HG03025 (cell line): ENCODE results near the gene LMNB1.
"Not testable (repeated sequence)": the region's sequence is repeated elsewhere in the genome, so short reads cannot be mapped to it uniquely, and the experiment has no call there.

Source experiments
- ATAC-seq: cut with Tn5 transposase; IDR thresholded peaks from one replicate; pipeline ENCODE4 v1.9.1; 2021; ENCODE audit warnings: mild to moderate bottlenecking, moderate library complexity; ENCODE audit not compliant: unreplicated experiment, low FRiP score

Gene LMNB1

DNA sequence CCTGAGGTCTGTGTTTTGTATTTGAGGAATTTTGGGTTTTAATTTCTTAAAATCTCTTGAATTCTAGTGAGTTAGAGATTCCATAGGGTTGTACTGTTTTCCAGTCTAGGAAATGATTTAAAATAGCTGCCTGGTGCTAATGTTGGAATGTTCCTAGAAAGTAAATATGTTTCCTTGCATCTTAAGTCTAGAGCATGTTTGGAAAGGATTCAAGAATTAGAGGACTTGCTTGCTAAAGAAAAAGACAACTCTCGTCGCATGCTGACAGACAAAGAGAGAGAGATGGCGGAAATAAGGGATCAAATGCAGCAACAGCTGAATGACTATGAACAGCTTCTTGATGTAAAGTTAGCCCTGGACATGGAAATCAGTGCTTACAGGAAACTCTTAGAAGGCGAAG, 41.8 kb downstream of the LMNB1 start:
- no peak for ATAC-seq

DNA sequence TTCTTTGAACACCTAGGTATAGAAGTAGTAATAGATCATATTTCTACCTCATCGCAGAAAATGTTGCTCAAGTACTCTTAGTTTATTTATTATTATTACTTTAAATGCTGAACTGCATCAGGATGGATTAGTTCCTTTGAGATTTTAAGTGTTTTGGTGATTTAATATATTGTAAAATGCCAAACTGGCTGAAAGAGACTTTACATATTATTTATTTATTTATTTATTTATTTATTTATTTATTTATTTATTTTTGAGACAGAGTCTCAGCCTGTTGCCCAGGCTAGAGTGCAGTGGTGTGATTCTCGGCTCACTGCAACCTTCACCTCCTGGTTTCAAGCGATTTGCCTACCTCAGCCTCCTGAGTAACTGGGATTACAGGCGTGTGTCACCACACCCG, 42.3 kb downstream of the LMNB1 start:
- no peak for ATAC-seq

DNA sequence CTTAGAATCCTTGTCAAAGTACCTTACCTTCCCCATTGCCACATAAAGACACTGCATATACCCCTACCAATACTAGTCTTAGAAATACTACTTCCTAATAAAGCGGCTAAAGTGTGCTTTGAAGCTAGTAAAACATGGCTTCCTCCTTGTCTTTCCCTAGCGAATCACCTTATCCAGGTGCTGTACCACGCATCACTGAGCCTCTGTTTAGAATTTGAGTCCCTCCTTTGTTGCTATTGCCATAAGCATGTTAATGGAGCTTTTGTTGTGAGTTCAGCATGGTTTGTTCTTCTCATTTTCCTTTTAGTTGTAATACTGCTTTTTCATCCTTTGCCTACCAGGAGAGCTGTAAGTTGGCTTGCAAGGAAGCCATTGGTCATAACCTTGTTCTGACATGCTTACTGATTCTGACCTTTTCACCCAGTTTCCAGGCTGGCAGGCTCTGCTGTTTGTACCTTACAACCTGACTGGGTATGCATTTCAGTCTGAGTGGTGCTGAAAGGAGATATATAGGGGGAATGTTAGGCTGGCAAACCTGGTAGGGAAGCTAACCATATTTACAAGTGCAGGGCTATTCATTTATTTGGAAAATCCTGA, 49.8 kb downstream of the LMNB1 start:
- no peak for ATAC-seq

DNA sequence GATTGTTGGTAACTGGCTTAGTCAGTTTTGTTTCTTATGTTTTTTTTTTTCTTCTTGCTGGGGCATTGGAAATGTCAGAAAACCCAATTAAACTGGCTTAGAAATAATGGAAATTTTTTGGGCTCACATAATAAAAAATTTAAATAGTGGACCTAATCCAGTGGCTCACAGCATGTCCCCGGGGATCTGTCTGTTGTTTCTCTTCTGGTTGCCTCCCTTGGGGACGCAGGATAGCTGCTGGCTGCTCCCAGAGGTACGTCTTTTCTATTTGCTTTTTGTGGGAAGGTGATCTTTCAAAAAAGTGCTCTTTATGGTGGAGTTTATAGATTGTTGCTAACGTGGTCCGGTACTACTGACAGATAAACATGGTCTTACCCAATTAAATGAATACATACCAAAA, 52.2 kb downstream of the LMNB1 start:
- no peak for ATAC-seq

DNA sequence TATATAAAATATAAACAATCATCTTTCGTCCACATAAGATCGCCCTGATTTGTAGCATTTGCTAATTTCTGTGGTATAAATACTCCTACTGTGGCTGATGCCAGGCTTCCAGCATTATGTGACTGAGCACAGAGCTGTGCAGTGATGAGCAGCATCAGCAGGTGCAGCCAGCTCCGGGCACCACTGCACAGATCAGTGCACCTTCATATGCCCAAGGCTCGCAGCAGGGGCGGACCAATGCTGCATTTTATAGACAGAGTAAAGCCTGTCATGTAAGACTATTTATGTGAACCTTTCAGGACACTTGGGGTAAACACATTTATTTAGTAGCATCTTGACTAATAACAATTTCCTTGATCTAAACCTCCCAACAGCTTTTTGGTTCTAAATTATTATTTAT, 53.1 kb downstream of the LMNB1 start:
- no peak for ATAC-seq

DNA sequence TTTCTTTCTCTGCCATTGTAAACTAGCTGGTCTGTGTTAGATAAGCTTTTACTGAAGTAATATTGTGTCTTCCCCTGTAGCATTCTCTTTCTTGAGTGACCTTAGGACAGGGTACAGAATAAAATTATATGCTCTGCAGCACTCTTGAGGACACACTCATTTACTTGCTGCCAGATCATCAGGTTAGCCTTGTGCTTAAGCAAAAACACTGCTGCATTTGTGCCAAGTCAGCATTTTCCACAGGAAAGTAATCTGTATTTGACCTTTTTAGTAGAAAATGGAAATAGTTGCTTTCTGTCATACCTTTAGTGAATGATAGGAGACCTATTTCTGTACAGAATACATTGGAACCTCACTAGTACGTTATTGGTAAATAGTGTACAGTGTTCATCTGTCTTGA, 54.2 kb downstream of the LMNB1 start:
- no peak for ATAC-seq

DNA sequence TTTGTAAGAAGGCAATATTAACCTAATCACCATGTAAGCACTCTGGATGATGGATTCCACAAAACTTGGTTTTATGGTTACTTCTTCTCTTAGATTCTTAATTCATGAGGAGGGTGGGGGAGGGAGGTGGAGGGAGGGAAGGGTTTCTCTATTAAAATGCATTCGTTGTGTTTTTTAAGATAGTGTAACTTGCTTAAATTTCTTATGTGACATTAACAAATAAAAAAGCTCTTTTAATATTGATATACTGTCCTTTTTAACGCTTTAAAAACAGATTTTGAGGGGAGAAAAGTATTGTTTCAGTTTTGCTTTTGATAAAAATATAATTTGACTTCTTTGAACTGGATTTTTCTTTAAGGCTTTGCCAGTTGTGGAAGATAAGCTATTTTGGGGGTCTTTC, 59.8 kb downstream of the LMNB1 start:
- no peak for ATAC-seq

DNA sequence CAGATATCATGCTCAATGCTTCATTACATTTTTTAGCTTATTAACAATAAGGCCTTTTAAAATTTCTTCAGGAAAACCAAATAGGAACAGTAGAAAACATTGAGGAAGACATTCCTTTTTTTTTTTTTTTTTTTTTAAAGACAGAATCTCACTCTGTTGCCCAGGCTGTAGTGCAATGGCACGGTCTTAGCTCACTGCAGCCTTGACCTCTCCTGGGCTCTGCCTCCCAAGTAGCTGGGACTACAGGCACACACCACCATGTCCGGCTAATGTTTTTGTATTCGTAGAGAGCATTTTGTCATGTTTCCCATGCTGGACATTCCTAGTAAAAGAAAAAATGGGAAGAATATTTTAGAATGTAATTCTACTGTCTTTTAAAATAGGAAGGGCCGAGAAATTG, 60.3 kb downstream of the LMNB1 start:
- ATAC-seq, result no peak

DNA sequence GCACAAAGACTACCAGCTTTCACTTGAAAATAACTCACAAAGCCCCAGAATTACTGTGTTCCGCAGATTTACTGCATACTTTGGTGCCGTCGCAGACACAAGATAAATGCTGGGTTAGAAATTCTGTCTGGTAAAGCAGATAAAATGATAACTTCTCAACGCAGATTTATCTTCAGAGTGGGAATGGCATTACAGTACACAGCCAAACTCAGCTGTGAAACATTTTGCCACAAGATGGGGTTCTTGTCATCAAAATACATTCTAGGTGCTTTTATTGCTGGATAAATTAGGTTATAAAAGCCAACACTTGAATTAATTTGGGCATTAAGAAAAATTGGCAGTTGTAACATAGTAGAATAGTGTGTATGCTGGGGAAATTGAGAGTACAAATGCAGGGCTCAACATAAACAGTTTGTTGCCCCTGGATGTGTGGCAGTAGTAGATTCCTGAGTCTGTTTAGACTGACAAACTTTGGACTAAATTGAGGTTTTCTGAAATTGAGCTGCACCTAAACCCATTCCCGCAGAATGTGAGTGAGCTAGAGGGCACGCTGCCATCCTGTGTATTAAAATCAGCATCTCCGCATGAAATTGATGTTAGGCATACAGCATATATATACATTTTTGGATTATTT, 61.1 kb downstream of the LMNB1 start:
- ATAC-seq, result no peak

DNA sequence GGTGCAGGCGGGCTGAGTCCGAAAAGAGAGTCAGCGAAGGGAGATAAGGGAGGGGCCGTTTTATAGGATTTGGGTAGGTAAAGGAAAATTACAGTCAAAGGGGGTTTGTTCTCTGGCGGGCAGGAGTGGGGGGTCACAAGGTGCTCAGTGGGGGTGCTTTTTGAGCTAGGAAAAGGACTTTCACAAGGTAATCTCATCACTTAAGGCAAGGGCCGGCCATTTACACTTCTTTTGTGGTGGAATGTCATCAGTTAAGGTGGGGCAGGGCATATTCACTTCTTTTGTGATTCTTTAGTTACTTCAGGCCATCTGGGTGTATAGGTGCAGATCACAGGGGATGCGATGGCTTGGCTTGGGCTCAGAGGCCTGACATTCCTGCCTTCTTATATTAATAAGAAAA, 62.5 kb downstream of the LMNB1 start:
- ATAC-seq, result not testable (repeated sequence)

DNA sequence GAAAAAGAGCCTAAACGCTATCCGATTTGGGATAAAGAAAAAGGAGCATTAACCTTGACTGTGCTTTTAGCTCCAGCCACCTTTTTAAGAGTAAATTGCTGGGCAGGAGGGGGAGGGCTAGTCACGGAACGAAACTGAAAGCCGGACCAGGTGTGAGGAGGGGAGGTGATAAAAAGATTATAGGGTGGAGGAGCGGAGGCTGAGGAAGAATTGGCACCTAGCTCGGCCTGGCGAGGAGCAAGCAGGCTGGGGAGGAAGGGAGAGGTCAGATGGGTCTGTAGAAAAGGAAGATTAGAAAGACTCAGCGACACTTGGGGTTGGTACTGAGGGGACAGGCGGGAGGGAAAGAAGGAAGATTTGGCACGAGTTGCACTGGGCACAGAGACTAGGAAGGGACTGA, 66.4 kb downstream of the LMNB1 start:
- not testable (repeated sequence) for ATAC-seq

DNA sequence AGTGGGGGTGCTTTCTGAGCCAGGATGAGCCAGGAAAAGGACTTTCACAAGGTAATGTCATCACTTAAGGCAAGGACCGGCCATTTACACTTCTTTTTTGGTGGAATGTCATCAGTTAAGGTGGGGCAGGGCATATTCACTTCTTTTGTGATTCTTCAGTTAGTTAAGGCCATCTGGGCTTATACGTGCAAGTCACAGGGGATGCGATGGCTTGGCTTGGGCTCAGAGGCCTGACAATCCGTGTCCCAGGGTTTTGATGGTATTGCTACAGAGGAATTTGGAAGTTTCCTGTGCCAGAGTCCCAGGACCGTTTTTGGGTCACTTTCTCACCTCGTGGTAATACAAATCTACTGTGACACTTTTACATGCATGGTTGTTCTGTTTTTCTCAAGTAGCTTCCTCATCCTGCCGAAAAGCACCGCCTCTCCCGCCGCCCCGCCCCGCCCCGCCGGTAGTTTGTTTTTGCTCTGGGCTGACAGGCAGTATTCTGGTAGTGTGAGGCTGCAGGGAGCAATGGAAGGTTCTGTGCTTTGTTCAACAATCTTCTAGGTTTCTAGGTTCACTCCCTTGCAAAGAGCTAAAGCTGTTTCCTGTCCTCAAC, 68.6 kb downstream of the LMNB1 start:
- peak; percentile 98 for ATAC-seq

DNA sequence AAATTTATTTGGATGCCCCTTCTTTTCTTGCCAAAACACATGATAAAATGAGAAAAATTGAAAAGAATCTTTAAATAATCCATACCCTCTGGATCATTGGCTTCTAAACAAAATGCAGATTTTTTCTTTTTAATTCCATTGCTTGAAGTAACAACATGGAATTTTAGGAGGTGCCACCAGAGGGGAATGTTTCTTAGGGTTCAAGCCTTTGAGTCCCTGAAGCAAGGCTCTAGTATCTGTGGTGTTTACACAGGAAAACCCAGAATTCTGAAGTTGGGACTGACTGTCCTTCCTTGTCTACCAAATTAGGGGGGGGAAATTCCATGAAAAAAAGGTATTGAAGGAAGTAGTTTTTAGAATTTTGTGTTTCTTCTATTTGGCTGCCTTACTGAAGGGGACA, 69.4 kb downstream of the LMNB1 start:
- no peak for ATAC-seq

DNA sequence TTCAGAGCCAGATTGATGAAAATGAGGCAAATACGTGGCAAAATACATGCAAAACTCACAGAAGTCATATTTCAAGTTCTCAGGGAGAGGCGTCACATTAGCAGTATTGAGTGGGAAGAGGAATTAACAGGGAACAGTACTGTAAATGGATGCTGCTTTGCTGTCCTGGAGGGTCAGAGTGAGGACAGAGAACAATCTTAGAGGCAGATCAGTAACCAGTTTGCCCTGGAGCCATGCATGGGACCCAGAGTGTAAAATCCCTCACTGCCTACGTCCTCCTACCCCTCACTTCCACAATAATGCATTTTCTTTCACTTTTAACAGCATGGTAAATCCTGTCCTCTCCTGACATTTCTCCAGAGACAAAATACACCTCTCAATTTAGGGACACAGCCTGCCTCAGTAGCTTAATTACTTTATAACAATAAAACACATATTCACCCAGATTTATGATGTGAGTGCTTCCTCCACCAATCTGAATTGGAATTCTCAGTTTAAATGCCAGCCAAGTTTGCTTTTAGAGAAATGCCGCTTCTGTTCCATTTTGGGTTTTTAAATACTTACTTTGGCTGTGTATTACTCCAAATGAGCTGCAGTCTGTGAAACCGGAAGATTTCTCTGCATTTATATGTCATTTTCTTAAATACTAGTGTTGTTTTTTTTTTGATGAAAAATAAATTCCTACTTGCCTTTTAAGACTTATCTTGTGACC, 70.0 kb downstream of the LMNB1 start:
- ATAC-seq, result no peak

DNA sequence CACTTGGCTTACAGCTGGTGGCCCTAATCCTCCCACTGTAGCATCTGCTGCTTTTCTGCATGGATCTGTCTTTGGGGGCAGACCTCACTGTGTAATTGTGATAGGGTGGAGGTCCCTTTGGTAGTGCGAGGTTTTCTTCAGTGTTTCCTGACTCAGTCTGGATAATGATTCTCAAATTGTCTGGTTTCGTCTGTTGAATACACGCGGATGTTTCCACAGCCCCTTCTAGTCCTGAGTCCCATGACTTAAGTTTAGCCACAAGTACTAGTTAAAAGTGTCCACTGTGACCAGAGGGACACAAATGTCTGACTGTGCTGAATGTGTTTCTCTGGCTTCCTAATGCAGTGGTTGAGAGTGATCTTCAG, 70.5 kb downstream of the LMNB1 start:
- ATAC-seq, result no peak

DNA sequence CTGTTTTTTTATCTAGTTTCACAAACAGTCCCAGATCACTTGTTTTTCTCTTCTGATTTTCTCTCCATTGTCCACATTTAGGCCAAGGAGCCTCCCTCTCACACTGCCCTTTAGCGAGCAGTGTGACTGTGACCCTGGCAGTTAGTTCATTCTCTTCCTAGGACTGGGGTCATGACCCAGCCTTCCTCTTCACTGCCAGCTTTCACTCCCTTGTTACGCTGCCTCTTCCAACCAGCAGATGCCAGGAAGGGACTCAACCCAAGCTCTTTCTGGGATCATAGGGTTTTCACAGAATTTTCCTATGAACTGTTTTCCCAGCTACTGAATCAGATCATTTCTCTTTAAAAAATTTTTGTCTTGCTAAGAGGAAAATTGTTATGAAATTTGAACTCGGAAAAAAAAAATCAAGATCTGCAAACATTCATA, 70.9 kb downstream of the LMNB1 start:
- ATAC-seq, result no peak

DNA sequence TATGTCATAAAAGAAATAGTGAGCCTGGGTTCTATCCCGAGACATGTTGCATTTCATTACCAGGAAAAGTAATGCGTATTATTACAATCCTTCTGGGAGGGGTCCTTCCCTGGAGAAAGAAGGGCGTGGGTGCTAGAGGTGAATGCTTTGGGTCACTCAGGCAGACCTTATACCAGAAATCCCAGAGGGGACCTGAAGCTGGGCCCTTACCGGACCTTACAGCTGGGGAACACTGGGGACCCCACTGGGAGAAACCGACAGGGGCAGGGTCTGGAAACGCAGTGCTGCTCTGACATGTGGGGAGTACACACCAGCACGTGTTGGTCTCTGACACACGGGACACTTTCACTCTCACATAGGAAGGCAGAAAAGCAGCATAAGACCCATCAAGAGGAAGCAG, 71.3 kb downstream of the LMNB1 start:
- no peak for ATAC-seq

DNA sequence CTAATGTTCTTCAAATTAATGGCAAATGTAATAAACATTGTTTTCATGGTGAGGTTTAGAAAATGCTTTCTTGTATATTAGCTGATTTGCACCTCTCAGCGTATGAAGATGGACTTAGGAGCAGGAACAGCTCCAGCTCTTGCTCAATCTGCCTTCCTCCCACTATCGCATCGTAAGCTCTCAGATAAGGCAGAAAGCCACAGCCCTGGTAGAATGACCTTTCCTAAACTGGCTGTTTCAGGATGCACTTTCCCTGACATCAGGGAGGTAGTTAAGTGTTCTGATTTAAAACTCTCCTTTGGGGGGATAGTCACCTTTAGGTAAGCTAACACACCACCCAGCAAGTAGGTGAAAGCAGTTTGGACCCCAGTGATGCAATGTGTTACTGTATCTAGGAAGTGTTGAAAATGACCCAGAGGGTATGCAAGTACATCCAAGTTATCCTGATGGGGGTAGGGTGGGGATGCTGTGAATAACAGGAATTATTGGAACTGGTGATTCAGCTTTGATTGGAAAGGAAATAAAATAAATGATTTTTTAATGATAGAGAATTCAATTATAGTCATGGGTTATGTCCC, 72.3 kb downstream of the LMNB1 start:
- no peak for ATAC-seq

DNA sequence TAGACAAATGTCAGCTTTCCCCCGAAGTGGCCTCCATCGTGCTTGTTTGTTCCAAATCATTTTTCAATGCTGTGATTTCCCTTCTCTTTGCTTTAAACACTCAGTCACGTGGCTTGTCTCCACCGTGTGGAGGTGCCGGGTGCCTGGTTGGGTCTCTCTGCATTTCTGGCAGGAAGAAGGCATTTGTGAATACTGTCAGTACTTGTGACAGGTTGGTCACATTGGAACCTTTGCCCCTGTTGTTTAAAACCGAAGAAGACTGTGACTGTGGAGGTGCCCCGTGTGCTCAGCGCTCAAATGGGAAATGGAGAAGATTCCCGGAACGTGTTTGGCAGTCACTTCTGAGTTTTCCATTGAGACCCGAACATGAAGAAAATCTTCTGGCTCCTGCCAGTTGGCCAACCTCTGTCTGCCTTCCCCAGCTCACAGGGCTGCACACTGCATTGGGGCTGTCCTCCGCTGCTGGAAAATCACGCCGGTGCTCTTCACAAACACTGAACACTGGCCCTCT, 74.6 kb downstream of the LMNB1 start:
- no peak for ATAC-seq

DNA sequence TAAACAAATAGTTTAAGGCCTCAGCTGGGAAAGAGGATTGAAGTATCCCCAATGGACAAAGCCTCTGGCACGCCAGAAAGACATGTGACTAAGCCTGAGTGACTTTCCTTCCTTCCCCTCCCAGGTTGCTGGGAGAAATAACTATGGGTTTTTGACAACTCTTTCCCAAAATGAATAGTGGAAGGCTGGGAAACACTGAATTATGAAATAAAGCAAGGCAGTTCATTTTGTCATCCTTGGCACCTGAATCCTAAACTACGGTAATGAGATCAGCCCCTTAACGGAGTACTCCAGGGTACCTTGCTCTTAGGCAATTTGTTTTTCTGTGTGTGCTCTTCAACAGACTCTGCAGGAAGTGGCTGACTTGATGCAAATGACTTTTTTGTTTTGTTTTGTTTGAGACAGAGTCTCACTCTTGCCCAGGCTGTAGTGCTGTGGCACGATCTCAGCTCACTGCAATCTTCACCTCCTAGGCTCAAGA, 75.2 kb downstream of the LMNB1 start:
- peak; percentile 66 for ATAC-seq

DNA sequence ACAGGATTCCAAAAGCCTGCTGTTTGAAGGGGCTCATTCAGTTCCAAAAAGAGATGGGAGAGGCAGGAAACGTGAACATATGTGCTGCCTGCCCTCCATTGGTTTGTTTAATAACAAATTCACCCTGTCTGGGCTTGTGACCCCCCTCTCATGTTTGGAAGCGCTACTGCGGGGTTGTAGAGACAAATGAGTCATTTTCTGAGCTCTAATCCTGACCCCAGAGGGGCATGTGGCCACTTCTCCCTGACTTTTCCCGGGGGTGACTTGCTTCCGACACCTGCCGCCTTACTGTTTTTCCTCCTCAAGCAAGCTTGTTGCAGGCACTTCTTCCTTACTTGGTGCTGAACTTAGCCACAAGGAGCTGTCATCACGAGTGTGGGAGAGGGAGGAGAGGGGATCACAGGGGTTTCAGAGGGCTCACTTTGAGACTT, 75.9 kb downstream of the LMNB1 start:
- ATAC-seq, result no peak
